Suprapubic skin (tissue), 4 donors: ENCODE results near the gene POR.

ENCODE experiments used
- EP300 ChIP-seq: sonication (generic); formaldehyde crosslinking; IDR thresholded peaks from one replicate; pipeline ENCODE4 v1.6.1; 2017; ENCODE audit warnings: antibody characterized with exemption
- POLR2A ChIP-seq, 2 donors: fragments of 450-650 bp; IDR thresholded peaks; one replicate each; pipeline ENCODE4 v1.6.1; 2017; ENCODE audit warnings: antibody characterized with exemption in 2 of 2, mild to moderate bottlenecking in 2 of 2, moderate library complexity in 2 of 2
- POLR2AphosphoS5 ChIP-seq, 3 donors: sonication (generic); formaldehyde crosslinking; IDR thresholded peaks; one replicate each; pipeline ENCODE4 v1.6.1; 2017; ENCODE audit warnings: antibody characterized with exemption in 3 of 3
- TF ChIP-seq, protein P1 (sequence below), 2 donors: fragments of 200-600 bp in 1 of 2; fragments of 450-650 bp in 1 of 2; sonication (generic) in 1 of 2; IDR thresholded peaks; one replicate each; pipeline ENCODE4 v1.5.1; 2016 to 2019; ENCODE audit warnings: antibody characterized with exemption in 2 of 2, mild to moderate bottlenecking in 1 of 2, moderate library complexity in 1 of 2

DNA sequence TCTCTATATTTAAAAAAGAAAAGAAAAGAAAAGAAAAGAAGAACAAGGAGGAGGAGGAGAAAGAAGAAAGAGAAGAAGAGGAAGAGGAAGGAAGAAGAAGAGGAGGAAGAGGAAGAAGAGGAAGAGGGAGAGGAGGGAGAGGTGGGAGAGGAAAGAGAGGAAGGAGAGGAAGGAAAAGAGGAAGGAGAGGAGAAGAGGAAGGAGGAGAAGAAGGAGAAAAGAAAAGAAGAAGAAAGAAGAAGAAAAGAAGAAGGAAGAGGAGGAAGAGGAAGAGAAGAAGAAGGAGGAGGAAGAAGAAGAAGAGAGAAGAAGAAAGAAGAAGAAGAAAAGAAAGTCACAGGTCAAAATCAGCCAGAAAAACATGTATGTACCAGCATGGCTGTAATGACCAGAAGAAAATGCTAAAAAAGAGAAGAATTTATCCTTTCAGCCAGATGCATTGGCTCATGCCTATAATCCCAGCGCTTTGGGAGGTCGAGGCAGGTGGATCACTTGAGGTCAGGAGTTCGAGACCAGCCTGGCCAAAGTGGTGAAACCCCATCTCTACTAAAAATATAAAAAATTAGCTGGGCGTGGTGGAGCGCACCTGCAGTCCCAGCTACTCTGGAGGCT is 5.3 kb upstream of the POR start:
- TF ChIP-seq, protein P1, sequence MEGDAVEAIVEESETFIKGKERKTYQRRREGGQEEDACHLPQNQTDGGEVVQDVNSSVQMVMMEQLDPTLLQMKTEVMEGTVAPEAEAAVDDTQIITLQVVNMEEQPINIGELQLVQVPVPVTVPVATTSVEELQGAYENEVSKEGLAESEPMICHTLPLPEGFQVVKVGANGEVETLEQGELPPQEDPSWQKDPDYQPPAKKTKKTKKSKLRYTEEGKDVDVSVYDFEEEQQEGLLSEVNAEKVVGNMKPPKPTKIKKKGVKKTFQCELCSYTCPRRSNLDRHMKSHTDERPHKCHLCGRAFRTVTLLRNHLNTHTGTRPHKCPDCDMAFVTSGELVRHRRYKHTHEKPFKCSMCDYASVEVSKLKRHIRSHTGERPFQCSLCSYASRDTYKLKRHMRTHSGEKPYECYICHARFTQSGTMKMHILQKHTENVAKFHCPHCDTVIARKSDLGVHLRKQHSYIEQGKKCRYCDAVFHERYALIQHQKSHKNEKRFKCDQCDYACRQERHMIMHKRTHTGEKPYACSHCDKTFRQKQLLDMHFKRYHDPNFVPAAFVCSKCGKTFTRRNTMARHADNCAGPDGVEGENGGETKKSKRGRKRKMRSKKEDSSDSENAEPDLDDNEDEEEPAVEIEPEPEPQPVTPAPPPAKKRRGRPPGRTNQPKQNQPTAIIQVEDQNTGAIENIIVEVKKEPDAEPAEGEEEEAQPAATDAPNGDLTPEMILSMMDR (IDR thresholded peaks at IDR 0.05) = no peak
- TF ChIP-seq EP300 = no peak
- TF ChIP-seq POLR2A (IDR thresholded peaks at IDR 0.05) = no peak
- no peak for TF ChIP-seq POLR2AphosphoS5 (IDR thresholded peaks at IDR 0.05)
